DMS153 treated with DMSO at 0.1 percent for 48 hours (cell line): ENCODE results near the gene OLIG2.

Experiments used
- DNase-seq: peaks from one replicate; lab custom pipeline; 2025; ENCODE audit not compliant: unreplicated experiment; lab: John Stamatoyannopoulos, UW

Gene OLIG2

DNA sequence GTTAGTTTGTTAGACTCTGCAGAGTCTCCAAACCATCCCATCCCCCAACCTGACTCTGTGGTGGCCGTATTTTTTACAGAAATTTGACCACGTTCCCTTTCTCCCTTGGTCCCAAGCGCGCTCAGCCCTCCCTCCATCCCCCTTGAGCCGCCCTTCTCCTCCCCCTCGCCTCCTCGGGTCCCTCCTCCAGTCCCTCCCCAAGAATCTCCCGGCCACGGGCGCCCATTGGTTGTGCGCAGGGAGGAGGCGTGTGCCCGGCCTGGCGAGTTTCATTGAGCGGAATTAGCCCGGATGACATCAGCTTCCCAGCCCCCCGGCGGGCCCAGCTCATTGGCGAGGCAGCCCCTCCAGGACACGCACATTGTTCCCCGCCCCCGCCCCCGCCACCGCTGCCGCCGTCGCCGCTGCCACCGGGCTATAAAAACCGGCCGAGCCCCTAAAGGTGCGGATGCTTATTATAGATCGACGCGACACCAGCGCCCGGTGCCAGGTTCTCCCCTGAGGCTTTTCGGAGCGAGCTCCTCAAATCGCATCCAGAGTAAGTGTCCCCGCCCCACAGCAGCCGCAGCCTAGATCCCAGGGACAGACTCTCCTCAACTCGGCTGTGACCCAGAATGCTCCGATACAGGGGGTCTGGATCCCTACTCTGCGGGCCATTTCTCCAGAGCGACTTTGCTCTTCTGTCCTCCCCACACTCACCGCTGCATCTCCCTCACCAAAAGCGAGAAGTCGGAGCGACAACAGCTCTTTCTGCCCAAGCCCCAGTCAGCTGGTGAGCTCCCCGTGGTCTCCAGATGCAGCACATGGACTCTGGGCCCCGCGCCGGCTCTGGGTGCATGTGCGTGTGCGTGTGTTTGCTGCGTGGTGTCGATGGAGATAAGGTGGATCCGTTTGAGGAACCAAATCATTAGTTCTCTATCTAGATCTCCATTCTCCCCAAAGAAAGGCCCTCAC, at the start of gene OLIG2:
TSS of gene OLIG2 (plus strand) at position 447 of the 954 bp plus-strand sequence. CDS start 928 bp downstream, outside the sequence.
- DNase-seq, result no peak

DNA sequence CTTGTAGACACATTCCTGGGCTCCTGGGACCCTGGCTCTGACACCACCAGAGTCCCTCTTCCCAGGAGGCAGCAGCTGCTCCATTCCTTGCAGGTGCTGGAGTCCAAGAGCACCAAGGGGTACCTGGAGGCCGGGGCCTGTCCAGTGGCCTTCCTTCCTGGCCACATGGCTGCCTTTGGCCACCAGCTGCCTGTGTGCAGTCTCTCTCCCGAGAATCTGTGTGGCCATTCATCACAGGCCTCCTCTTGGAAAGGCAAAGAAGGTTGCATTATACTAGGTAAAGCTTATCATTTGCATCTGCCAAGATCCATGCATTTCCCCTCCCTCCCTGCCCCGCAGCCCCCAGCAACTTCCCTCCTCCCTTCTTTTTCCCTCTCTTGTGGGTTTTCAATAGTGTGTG, 48.9 kb upstream of the OLIG2 start:
- no peak for DNase-seq

DNA sequence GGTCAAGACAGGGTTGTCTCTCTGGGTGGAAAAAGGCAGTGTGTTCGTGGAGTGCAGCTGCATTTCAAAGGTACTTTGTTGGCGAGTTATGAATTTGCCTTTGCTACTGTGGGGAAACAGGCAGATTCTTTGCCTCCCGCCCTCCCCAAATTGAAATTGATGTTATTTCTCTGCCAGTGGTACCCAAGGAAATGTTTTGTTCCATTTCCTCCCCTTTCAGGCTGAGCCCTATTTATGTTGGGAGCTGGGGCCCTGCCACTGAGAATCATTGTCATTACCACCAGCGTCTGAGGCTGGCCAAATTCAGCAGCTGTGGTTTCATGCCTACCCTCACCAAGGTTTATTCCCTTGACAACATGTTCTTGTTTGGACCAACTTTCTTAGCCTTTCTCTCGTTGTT, 48.5 kb upstream of the OLIG2 start:
- DNase-seq, result no peak

DNA sequence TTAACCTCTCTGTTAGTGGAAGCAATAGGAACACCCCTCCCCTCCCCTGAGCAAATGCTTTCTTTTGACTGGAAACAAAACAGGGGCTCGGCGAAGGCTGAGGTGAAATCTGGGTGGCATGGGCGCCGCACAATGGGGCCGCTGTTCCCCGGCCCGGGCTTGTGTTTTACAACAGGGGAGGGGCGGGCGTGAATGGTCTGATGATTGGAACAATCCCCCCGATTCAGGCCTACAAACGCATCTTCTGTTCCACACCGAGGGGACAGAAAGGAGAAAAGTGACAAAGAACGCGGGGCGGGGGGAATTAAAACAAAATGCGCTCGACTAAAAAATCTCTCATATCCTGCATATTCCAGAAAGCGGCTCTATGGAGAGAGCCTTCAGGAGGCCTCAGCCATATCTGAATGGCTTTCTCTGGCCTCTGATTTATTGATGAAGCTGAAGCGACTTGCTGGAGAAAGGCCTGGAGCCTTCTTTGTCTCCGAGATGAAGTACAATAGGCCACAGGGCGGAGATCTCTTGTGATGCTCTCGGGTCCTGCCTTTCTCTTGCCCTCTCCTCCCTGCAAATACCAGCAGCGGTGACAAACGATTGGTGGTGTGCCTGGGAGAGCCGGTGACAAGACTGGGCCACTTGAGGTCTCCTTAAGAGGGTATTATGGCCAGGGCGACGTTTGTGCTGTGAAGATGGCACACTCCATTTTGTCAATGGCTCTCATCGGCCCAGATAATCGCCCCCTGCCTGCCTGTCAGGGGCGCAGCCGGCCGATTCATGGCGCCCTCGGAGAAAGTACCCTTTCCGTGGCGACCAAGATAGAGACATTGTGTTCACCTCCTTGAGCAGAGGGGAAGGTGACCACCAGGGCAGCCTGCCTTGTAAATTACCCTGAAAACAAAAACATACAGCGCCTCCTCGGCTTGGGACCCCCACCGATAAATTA, 47.1 kb upstream of the OLIG2 start:
- DNase-seq, result no peak

DNA sequence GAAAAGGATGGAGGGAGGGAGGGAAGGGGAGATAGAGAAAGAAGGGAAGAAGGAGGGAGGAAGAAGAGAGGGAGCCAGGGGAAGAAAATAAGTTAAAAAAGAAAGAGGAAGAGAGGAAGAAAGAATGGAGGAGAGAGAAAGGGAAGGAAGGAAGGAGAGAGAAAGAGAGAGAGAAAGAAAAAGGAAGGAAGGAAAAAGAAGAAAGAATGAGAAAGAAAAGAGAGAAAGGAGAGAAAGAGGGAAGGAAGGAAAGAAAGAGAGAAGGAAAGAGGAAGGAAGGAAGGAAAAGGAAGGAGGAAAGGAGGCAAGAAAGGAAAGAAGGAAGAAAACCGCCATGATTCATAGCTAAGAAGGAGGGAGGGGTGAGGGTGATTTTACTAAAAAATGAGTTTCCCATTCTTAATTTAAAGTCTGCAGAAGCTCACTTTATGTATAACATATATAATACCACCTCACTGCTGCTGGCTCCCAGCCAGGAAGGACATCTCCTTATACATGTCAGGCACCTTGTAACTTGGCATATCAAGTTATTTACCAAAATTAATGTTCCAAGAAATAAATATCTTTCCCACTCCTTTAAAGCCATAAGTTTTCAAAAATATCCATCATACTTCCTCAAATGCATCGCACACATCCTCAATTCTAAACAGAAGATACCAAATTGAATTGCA, 46.0 kb upstream of the OLIG2 start:
- no peak for DNase-seq

DNA sequence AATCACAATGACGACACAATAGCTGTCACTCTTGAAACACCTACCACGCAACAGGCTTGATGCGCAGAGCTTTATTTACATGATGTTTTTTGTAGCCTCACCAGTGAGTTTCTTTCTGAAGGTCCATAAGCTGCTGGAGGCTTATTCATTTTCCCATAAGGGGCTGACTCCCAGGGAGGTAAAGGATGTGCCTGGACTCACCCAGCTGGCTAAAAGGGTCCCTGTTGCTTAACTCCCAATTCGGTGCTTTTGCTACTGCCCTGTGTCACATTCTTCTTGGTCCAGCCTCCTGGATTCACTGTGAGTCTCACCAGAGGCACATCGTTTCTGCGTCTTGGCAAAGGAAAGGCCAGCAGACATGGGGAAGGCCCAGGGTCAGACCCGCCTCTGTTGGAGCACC, 44.6 kb upstream of the OLIG2 start:
- no peak for DNase-seq

DNA sequence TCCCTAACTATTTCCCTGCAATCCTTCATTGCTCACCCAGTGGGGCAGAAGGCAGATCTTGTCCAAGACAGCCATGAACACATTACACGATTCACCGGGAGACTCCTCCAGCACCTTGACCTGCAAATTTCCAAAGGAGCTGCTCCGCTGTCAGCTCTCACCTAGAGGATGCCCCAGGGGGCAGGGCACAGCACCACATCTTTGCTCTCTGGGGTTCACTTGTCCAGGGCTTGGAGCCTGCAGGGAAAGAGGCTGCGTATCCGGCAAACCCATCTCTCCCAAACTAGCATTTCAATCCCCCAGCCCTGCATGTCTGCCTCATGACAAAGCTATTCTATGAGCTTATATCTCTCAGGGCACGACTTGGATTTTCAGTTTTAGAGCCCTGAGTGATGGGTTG, 35.1 kb upstream of the OLIG2 start:
- no peak for DNase-seq

DNA sequence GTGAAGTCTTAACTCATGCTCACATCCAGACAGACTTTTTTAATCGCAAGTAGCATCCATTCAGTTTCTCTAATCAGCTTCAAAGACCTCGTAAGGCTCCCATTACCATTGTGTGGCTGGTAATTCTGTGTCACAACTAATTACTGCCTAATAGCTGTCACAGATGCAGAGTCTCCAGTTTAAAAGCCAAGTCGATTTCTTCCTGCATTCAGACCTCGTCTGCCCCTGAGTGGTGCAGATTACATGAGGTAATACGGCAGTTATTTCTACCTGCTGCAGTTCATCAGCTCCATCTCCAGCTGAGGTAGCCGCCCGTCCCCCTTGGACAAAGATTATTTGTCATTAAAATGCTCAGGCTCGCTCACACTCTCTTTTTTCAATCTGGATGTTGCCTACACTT, 34.4 kb upstream of the OLIG2 start:
- no peak for DNase-seq

DNA sequence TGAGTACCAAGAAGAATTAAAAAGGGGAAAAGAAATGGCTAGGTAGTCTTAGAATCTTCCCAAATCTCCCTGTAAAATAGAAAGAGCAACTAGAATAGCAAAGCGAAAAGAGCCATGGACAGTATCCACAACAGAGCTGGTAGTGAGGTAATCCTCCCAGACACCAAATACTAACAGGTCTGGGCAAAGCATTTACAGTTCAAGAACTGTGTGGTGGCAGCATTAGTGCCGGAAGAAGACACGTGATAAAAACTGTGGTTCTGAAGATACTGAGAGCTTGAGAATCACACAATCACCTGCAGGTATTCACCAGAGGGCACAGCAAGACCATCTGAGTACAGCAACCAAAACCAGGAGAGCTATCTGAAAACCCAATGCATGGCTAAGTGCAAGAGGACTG, 31.8 kb upstream of the OLIG2 start:
- no peak for DNase-seq

DNA sequence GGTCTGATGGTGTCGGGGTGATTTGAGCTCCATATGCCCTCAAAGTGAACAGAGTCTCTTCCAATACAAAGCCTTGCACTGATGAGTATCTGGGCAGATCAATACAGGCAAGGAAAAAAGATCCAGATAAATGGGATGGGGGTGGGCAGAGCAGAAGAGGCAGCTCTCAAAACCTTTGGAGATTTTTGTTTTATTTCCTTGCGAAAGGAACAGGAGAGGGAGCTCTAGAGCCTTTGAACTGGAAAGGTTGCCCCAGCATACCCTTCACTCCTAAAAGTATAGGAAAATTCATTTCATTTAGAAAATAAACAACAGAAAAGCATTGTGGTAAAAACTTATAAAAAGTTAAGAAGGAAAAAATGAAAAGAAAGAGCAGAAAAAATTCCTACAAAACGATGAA, 31.4 kb upstream of the OLIG2 start:
- DNase-seq, result no peak

DNA sequence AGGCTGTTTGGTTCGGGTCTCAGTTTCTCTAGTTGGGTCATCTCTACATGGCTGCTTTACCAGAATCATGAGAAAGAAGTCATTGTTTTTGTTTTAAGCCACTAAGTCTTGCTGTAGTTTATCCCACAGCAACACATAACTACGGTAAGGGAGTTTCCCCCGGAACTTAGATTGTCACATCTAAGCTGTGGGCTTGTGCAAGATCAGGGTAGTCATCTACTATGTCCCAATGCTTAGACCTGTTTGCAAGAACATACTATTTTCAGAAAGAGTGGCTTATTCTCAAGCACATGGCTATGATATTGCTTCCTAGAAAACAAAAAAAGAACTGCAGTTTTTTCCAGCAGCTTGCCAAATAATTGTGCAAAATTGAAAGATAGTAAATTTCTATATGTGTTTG, 18.0 kb upstream of the OLIG2 start:
- no peak for DNase-seq

DNA sequence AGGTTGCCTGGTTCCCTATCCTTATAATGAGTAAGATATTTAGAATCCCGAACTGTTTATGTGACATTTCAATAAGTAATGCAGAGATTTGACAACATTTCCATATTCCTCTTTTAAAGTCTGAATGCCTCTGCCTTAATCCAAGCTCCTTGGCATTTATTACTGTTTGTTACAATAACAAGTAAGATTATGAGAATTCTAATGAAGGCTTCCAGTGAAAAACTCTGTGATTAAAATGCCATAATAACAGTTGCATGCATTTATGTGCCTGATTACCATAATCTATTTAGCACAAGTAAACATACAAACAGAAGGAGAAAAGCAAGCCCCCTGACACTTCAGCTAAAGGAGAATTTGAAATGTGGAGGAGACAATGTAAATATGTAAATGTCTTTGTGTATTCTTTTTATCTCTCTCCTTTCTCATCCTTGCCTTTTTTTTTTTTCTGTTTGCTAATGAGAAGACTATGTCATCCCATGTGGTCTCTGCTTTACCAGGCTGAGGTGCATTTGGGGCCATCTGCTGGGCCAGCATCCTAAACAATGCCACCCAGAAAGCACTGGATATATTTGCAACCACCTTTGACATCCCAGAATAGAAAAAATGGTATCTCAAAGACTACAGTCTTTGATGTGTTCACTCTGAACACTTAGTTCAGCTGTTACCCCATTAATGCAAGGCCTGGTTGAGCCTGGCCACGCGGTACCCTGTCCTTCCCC, 17.2 kb upstream of the OLIG2 start:
- no peak for DNase-seq

DNA sequence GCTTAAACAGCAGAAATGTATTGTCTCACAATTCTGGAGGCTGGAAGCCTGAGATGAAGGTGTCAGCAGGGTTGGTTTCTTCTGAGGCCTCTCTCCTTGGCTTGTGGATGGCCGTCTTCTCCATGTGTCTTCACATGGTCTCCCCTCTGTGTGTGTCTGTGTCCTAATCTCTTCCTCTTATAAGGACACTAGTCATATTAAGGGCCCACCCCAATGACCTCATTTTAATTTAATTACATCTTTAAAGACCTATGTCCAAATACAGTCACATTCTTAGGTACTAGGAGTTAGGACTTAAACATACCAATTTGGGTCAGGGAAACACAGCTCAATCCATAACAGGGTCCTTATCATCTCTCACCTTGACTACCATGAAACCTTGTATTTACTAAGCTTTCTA, 14.8 kb upstream of the OLIG2 start:
- no peak for DNase-seq

DNA sequence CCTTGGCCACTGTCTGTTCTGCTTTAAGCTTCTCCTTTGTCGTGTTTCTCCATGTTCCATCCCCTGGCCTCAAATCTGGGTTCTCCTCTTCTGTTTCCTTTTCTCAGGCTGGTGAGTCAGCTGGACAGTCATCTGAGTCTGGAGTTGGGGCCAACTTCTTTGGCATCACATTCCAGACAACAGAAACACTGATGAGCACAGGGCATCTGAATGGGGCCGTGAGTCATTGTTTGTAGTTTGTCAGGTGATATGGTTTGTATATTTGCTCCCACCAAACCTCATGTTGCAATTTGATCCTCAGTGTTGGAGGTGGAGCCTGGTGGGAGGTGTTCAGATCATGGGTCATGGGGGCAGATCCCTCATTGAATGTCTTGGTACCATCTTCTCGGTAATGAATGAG, 14.3 kb upstream of the OLIG2 start:
- DNase-seq, result no peak

DNA sequence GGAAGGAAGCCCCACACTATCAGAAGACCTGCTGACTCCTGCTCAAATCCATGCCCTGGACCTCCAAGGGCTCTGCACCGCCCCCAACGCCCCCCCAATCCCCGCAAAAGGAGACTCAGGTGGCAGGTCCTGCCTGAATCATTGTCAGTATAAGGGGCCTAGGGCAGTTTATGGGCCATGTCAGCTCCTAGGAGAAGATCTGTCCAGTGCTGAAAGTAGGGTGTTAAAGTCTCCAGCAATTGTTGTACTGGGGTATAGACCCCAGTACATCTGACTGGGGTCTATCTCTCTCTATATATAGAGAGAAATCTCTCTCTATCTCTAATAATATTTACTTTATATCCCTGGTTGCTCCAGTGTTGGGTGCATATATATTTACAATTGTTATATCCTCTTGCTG, 12.1 kb upstream of the OLIG2 start:
- DNase-seq, result no peak

DNA sequence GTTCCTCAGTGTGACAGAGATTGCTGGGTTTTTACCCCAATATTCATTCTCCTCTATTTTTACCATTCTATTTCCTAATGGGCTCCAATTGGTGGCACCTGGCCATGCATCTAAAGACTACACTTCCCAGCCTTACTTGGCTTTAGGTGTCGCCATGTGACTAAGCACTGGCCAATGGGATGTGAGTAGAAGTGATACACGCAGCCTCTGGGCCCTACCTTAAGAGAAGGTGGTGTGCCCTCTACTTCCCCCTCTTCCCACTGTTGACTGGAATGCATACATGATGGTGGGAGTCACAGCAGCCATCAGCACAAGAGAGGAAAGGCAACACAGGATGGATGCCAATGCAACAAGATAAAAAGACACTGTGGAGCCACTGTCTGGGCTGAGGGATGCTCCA, 11.4 kb upstream of the OLIG2 start:
- no peak for DNase-seq

DNA sequence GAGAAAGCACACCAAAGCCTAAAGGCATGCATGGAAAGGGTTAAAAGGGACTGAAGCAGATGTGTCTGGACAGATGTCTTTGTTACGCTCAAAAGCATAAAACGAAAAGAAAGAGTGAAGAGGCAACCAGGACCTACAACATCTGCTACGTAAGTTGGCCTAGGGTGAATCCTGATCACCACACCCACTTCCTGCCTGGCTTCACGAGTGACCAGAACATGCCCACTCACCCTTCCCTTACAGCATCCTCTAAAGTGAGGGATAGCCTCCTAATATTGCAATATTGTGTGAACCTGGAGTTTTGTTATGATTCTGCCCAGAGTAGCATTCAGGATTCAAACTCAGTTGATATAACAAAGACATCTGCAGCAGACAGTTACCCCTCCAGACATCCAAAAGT, 10.6 kb upstream of the OLIG2 start:
- no peak for DNase-seq

DNA sequence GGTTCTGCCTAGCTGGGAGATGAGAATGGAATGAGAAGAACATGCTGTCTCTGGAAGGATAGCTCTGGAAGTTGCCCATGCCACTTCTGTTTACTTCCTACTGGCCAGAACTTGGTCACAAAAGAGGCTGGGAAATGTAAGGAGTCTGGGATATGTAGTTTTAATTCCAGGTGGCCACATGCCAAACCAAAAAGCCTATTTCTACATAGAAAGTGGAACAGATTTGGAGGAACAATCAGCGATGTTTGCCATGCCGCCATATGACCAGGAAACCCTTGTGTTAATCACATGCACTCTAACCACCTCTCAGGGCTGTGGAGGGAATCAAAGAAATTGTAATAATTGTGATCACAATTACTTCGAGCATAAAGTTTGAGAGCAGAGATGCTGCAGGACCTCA, 10.0 kb upstream of the OLIG2 start:
- no peak for DNase-seq

DNA sequence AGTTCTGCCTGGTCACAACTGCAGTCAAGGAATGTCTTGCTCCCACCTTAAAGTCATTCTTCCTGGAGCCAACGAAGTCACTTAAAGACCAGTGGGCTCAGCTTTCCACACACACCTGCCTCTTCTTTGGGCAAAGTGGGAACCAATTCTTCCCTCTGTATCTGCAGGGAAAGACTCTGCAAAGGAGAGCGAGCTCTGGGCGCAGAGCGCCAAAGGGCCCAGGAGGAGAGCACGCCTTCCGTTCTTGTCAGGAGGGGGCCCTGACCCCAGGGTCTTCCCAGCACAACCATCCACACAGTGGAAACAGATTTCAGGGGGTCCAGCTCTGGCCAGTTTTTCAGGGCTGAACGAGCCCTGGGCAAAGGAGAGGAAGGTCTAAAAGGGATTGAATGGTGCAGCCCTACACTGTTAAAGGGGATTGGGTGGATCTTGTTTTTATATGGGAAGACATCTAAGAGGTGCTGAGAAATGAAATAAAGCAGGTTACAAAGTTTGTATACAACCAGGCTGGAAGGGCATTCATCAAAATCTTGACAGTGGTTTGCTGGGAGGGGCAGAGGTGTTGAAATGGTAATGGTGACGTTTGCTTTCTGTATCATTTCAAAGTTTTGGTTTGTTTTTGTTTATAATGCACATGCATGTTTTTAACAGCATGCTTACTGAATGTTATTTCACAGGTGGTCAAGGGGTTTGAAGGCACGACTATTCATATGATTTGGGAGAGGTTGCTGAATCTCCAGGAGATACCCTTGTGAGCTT, 6.8 kb upstream of the OLIG2 start:
- DNase-seq, result no peak

DNA sequence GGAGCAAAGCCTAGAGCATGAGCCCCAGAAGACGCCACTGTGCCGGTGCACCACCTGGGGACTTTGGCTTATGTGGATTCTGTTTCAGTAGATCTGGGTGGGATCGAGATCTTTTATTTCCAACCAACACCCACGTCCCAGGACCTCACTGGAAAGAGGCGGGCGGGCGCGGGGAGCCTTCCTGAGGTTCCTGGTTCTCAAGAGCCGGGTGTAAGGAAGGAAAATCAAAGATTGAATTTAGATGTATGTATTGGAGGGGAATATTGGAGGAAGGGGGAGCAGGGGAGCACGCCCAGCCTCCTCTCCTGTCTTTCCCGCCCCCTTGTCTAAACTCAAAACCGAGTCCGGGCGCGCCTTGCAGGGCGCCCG, 6.2 kb upstream of the OLIG2 start:
- no peak for DNase-seq
